Natural killer cell (primary cell): ENCODE measurements around the gene TMEM86A. TPM values are rescaled to one million over a fixed set of nuclear protein-coding genes. Genes with fewer than 3 reads are reported as not detected.

Experiments
- ATAC-seq, 3 donors: fragments of 150-1000 bp in 2 of 3; fragments of 200-7000 bp in 1 of 3; cut with Tn5 transposase; 1 replicate in 1 of 3; 2 replicates in 2 of 3; pipeline ENCODE4 v1.10.0; 2021; ENCODE audit warnings: mild to moderate bottlenecking in 2 of 3, moderate library complexity in 2 of 3
- DNase-seq, 2 donors: peaks; one replicate each; pipeline versions ENCODE4 v3.0.0 to v3.0.0-alpha.2; 2013 to 2021; ENCODE audit warnings: mixed read lengths in 1 of 2
- H3K27ac ChIP-seq: one replicate; pipeline ENCODE4 v1.5.1; 2013; ENCODE audit warnings: mild to moderate bottlenecking, low read length
- H3K27me3 ChIP-seq: one replicate; pipeline ENCODE4 v1.6.1; 2013; ENCODE audit warnings: low read length; ENCODE audit not compliant: control insufficient read depth, insufficient read depth
- H3K36me3 ChIP-seq: one replicate; pipeline ENCODE4 v1.6.1; 2013; ENCODE audit warnings: low read length; ENCODE audit not compliant: control insufficient read depth, insufficient read depth
- H3K4me1 ChIP-seq: one replicate; pipeline ENCODE4 v1.6.1; 2013; ENCODE audit warnings: low read length; ENCODE audit not compliant: control insufficient read depth, insufficient read depth
- H3K4me3 ChIP-seq: one replicate; pipeline ENCODE4 v1.5.1; 2013; ENCODE audit warnings: low read length
- H3K9me3 ChIP-seq: one replicate; pipeline ENCODE4 v1.6.1; 2013; ENCODE audit warnings: low read length; ENCODE audit not compliant: control insufficient read depth, insufficient read depth
- H3K27ac Mint-ChIP-seq, 2 donors: one replicate each; pipeline ENCODE4 v1.8.0; 2022; ENCODE audit warnings: mild to moderate bottlenecking in 2 of 2, mixed read lengths in 2 of 2, moderate library complexity in 1 of 2
- H3K27me3 Mint-ChIP-seq, 2 donors: one replicate each; pipeline ENCODE4 v1.8.0; 2022; ENCODE audit warnings: low read depth in 2 of 2, mixed read lengths in 2 of 2
- H3K36me3 Mint-ChIP-seq: one replicate; pipeline ENCODE4 v1.8.0; 2022; ENCODE audit warnings: mixed read lengths
- H3K4me1 Mint-ChIP-seq, 2 donors: one replicate each; pipeline ENCODE4 v1.8.0; 2022; ENCODE audit warnings: mixed read lengths in 2 of 2
- H3K4me3 Mint-ChIP-seq: one replicate; pipeline ENCODE4 v1.8.0; 2022; ENCODE audit warnings: mild to moderate bottlenecking, moderate library complexity, mixed read lengths
- H3K9me3 Mint-ChIP-seq, 2 donors: one replicate each; pipeline ENCODE4 v1.8.0; 2022; ENCODE audit warnings: mixed read lengths in 2 of 2
- WGBS: methylation state at CpG from one replicate; pipeline ENCODE4 v1.1.7; 2013; ENCODE audit warnings: missing lambda C conversion rate; ENCODE audit not compliant: insufficient coverage; 5-methylcytosine and 5-hydroxymethylcytosine counted together
- intact Hi-C: fragments of 100-400 bp; cut with micrococcal nuclease; formaldehyde crosslinking; loops from one replicate; pipeline ENCODE4 v1.14.2; 2022
- total RNA-seq, 4 donors: library from RNA; stranded (reverse); fragments of 120-200 nt in 1 of 4; gene quantifications; one replicate each; pipeline versions ENCODE4 v1.2.3 to v1.2.4, GENCODE V29; 2013 to 2022
- TF ChIP-seq, protein P1 (sequence below): fragments of 200-600 bp; IDR thresholded peaks from one replicate; pipeline ENCODE4 v1.8.0; 2022; ENCODE audit warnings: antibody characterized with exemption

TMEM86A gene
- total RNA-seq, 3 donors from 2014 or later (not counting 1 experiment from before 2014, with no cell fraction given) = 3.1 to 9.3 (median 9.0) TPM

- ATAC-seq (no peak), DNase-seq (no peak)
- H3K27me3 ChIP-seq = no peaks in the 10 kb centered on the region
- no peaks in the 10 kb centered on the region for H3K36me3 ChIP-seq
- TF ChIP-seq, protein P1, sequence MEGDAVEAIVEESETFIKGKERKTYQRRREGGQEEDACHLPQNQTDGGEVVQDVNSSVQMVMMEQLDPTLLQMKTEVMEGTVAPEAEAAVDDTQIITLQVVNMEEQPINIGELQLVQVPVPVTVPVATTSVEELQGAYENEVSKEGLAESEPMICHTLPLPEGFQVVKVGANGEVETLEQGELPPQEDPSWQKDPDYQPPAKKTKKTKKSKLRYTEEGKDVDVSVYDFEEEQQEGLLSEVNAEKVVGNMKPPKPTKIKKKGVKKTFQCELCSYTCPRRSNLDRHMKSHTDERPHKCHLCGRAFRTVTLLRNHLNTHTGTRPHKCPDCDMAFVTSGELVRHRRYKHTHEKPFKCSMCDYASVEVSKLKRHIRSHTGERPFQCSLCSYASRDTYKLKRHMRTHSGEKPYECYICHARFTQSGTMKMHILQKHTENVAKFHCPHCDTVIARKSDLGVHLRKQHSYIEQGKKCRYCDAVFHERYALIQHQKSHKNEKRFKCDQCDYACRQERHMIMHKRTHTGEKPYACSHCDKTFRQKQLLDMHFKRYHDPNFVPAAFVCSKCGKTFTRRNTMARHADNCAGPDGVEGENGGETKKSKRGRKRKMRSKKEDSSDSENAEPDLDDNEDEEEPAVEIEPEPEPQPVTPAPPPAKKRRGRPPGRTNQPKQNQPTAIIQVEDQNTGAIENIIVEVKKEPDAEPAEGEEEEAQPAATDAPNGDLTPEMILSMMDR = no peak
- Mint-ChIP-seq H3K4me3 (no peak overlapping the region), H3K4me1 (peaks cover 3 to 6% of the 10 kb centered on the region in 2 donors), H3K9me3 (no peaks in the 10 kb centered on the region), H3K27me3 (no peaks in the 10 kb centered on the region), H3K36me3 (no peaks in the 10 kb centered on the region), H3K27ac (no peak overlapping the region)
- intact Hi-C loops = no loop called here
- H3K4me3 ChIP-seq = no peak overlapping the region
- no peak overlapping the region for H3K27ac ChIP-seq
- no peaks in the 10 kb centered on the region for H3K9me3 ChIP-seq
- peaks cover 1% of the 10 kb centered on the region for H3K4me1 ChIP-seq
- WGBS = 73% methylated on average over 9 of the region's 9 CpGs
Measured at GRCh38 chr11:18692941-18693760, 5.4 kb upstream of the TMEM86A start.

DNA sequence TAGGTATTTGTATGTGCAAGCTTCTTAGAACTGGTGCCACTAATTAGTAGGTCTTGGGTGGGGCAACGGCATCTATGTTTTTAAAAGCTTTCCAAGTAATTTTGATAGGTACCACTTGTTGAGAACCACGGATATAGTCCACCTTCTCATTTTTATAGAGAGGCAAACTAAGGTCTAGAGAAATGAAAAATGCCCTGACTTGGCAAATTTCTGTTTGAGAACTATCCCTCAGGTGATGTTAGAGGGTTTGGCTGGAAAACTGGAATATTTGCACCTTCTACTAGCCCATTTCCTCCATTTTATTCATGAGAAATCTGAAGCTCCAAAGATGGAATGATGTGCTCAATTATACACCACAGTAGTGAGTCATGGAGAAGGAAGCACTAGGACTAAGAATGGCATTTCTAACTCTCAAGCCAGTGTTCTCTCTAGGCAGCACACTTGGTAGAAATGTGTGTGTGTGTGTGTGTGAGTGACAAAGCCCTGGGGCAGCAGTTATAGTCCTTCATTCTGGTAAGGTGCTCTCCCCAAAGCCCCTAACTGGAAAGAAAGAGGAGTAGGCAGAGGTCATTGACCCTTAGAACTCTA lies 1.8 kb upstream of the TMEM86A start:
- no peaks in the 10 kb centered on the region for H3K27me3 ChIP-seq
- no peak for DNase-seq
- 100% methylated on average over 1 of the region's 2 CpGs for WGBS
- peaks cover 18% of the 10 kb centered on the region for H3K4me1 ChIP-seq
- Mint-ChIP-seq H3K9me3 (no peaks in the 10 kb centered on the region), H3K27me3 (no peaks in the 10 kb centered on the region), H3K4me1 (peaks cover 12 to 29% of the 10 kb centered on the region in 2 donors), H3K4me3 (peak overlapping the region; percentile 42), H3K36me3 (no peaks in the 10 kb centered on the region), H3K27ac (no peak overlapping the region)
- H3K36me3 ChIP-seq = no peaks in the 10 kb centered on the region
- H3K9me3 ChIP-seq = no peaks in the 10 kb centered on the region
- intact Hi-C loops = no loop called here
- no peak overlapping the region for H3K4me3 ChIP-seq
- H3K27ac ChIP-seq = no peak overlapping the region
- no peak for ATAC-seq
- TF ChIP-seq, protein P1 = no peak

GRCh38 chr11:18697576-18697975 lies 1.0 kb upstream of the TMEM86A start:
- Mint-ChIP-seq H3K4me1 (peaks cover 12 to 29% of the 10 kb centered on the region in 2 donors), H3K27me3 (no peaks in the 10 kb centered on the region), H3K9me3 (no peaks in the 10 kb centered on the region), H3K36me3 (no peaks in the 10 kb centered on the region), H3K27ac (peak overlapping the region; percentile 85 to 87), H3K4me3 (peak overlapping the region; percentile 83)
- no peak overlapping the region for H3K4me3 ChIP-seq
- H3K9me3 ChIP-seq = no peaks in the 10 kb centered on the region
- no peak for ATAC-seq
- peaks cover 18% of the 10 kb centered on the region for H3K4me1 ChIP-seq
- intact Hi-C loops = no loop called here
- peak overlapping the region; percentile 42 for H3K27ac ChIP-seq
- TF ChIP-seq, protein P1 = no peak
- no peaks in the 10 kb centered on the region for H3K36me3 ChIP-seq
- H3K27me3 ChIP-seq = no peaks in the 10 kb centered on the region
- 95% methylated on average over 4 of the region's 4 CpGs for WGBS
- DNase-seq = no peak
